ENCODE measurements around the gene VSTM4. TPM values are rescaled to one million over a fixed set of nuclear protein-coding genes. Genes with fewer than 3 reads are reported as not detected.

The VSTM4 gene
- total and polyA plus RNA-seq, 9 of the 15 experiments (the other 6 are each of a cell fraction or from before 2014, with no cell fraction given) = 1.0 to 7.9 (median 3.0) TPM

- in situ Hi-C loops (cut with MboI) = no loop called here
- H3K9me1 ChIP-seq (ENCODE audit: control insufficient read depth, insufficient read depth, low read length) = peaks cover under 1% of the 10 kb centered on the region
- ChIA-PET POLR2A (interaction anchor here (0.7 to 2.3 kb wide), 6 partner anchors 9 to 137 kb away, joined by 3 to 30 read pairs (median 6); partner anchors contain the start of gene C10orf71), CTCF (ENCODE audit: low intra/inter-chr PET ratio) (interaction anchor here (2.9 kb wide), 1 partner anchor 181 kb away, joined by 11 read pairs; no protein-coding TSS in a partner anchor)
- FAIRE-seq (no peak), DNase-seq (ENCODE audit: extremely low read depth in 1 of 4, low spot score in 3 of 4) (no peak), ATAC-seq (no peak)
- BruUV-seq (replicated peaks) = no TSS peak
- intact Hi-C loops (cut with micrococcal nuclease) = loop anchor here (5.0 kb wide), 3 partner anchors 160 to 350 kb away; no protein-coding TSS in a partner anchor
- H3K4me3 ChIP-seq = no peak overlapping the region
- TF ChIP-seq E2F4 (CRISPR knock-in tag; IDR thresholded peaks at IDR 0.05; ENCODE audit: low read depth) (peak; percentile 58; the same call in 1 of the 2 replicates), ZNF780A (CRISPR knock-in tag; IDR thresholded peaks at IDR 0.05) (no peak), KDM1A (IDR thresholded peaks at IDR 0.05) (peak in 1 of 2 experiments; percentile 82; a peak in 2 of 4 replicates), ARID3A (IDR thresholded peaks at IDR 0.05; ENCODE audit: borderline replicate concordance, low read depth, low read length) (no peak), CREBBP (IDR thresholded peaks at IDR 0.05; ENCODE audit: low read depth, low read length) (peak; percentile 80), POLR2B (IDR thresholded peaks at IDR 0.05; ENCODE audit: low read depth, partially characterized antibody) (peak; percentile 13)
- peak overlapping the region; percentile 63 for H3K4me2 ChIP-seq (ENCODE audit: insufficient read depth, low read length)
- H3K9ac ChIP-seq (ENCODE audit: insufficient read depth in 1 of 2, low read depth in 2 of 2, low read length in 2 of 2) = peak overlapping the region in 1 of 2 experiments; percentile 13; a peak in 1 of 4 replicates
- H3K79me2 ChIP-seq (ENCODE audit: control insufficient read depth, insufficient read depth, low read length) = peaks cover 6% of the 10 kb centered on the region; the same call in 1 of the 3 replicates
- no peaks in the 10 kb centered on the region for H3K9me3 ChIP-seq (replicated peaks; ENCODE audit: control insufficient read depth, insufficient read depth, low read depth, low read length)
- peak overlapping the region; percentile 78; the same call in 1 of the 2 replicates for H2AFZ ChIP-seq (ENCODE audit: low read depth, low read length)
- H3K27ac ChIP-seq (ENCODE audit: extremely low read depth, low read depth, low read length) = peak overlapping the region; percentile 66; the same call in 2 of the 3 replicates
- H4K20me1 ChIP-seq (replicated peaks; ENCODE audit: control insufficient read depth, insufficient read depth, low read length) = no peaks in the 10 kb centered on the region
- H3K4me1 ChIP-seq (replicated peaks in 1 of 2; ENCODE audit: control insufficient read depth in 2 of 2, insufficient read depth in 2 of 2, low read length in 2 of 2) = peaks cover 56 to 74% of the 10 kb centered on the region in 2 experiments
- WGBS (ENCODE audit: insufficient coverage, low coverage, missing lambda C conversion rate) = 73% methylated on average over 5 of the region's 5 CpGs
- peaks cover 79% of the 10 kb centered on the region for H3K36me3 ChIP-seq (ENCODE audit: control insufficient read depth, insufficient read depth, low read length)
- H3K27me3 ChIP-seq (ENCODE audit: control insufficient read depth in 2 of 2, insufficient read depth in 2 of 2, low read length in 2 of 2) = no peaks in the 10 kb centered on the region
These were observed 46.7 kb upstream of the VSTM4 start for GRCh38 chr10:49162063-49162462.
